ENCODE results near the gene MBOAT7.

MBOAT7 gene

GRCh38 chr19:54137699-54138488, 51.5 kb downstream of the MBOAT7 start, which contains the start of gene CNOT3:
Gene CNOT3, plus strand, starts transcription at chr19:54137762. Its CDS starts 5,217 bp downstream, at chr19:54142979.
- DNase-seq: peak; percentile 55
- peaks cover 45% of the 10 kb centered on the region for H3K36me3 Mint-ChIP-seq (ENCODE audit: low read depth)
- peak within 1 kb of the TSS; percentile 92 for H3K4me3 Mint-ChIP-seq
- no peaks in the 10 kb centered on the region for H3K27me3 Mint-ChIP-seq
- no peaks in the 10 kb centered on the region for H3K9me3 Mint-ChIP-seq
- H3K4me1 Mint-ChIP-seq (ENCODE audit: low read depth): peaks cover 43% of the 10 kb centered on the region
- peak within 1 kb of the TSS; percentile 98 for H3K27ac Mint-ChIP-seq

- H3K36me3 Mint-ChIP-seq (ENCODE audit: low read depth): peaks cover 39% of the 10 kb centered on the region
- H3K27me3 Mint-ChIP-seq: no peaks in the 10 kb centered on the region
- H3K4me1 Mint-ChIP-seq (ENCODE audit: low read depth): peaks cover 43% of the 10 kb centered on the region
- peak overlapping the region; percentile 95 for H3K27ac Mint-ChIP-seq
- H3K4me3 Mint-ChIP-seq: peak overlapping the region; percentile 92
- peak; percentile 98 for DNase-seq
- H3K9me3 Mint-ChIP-seq: no peaks in the 10 kb centered on the region
These were observed 52.3 kb downstream of the MBOAT7 start for GRCh38 chr19:54136864-54137698.

GRCh38 chr19:54136086-54136863, 53.1 kb downstream of the MBOAT7 start:
- no peaks in the 10 kb centered on the region for H3K27me3 Mint-ChIP-seq
- peak overlapping the region; percentile 92 for H3K4me3 Mint-ChIP-seq
- H3K9me3 Mint-ChIP-seq: no peaks in the 10 kb centered on the region
- peaks cover 38% of the 10 kb centered on the region for H3K36me3 Mint-ChIP-seq (ENCODE audit: low read depth)
- no peak for DNase-seq
- H3K27ac Mint-ChIP-seq: peak overlapping the region; percentile 95
- H3K4me1 Mint-ChIP-seq (ENCODE audit: low read depth): peaks cover 37% of the 10 kb centered on the region

- H3K9me3 Mint-ChIP-seq: no peaks in the 10 kb centered on the region
- H3K27ac Mint-ChIP-seq: peak overlapping the region; percentile 15
- H3K4me3 Mint-ChIP-seq: no peak overlapping the region
These were observed 55.3 kb downstream of the MBOAT7 start for GRCh38 chr19:54133957-54134590.

GRCh38 chr19:54133312-54133956, 55.9 kb downstream of the MBOAT7 start:
- H3K4me3 Mint-ChIP-seq: no peak overlapping the region
- H3K27me3 Mint-ChIP-seq: no peaks in the 10 kb centered on the region
- peaks cover 12% of the 10 kb centered on the region for H3K4me1 Mint-ChIP-seq (ENCODE audit: low read depth)
- no peak overlapping the region for H3K27ac Mint-ChIP-seq
- no peak for DNase-seq
- no peaks in the 10 kb centered on the region for H3K9me3 Mint-ChIP-seq
- peaks cover 29% of the 10 kb centered on the region for H3K36me3 Mint-ChIP-seq (ENCODE audit: low read depth)

More at GRCh38 chr19:54133957-54134590, 55.3 kb downstream of the MBOAT7 start:
- Mint-ChIP-seq H3K36me3 (ENCODE audit: low read depth) (peaks cover 31% of the 10 kb centered on the region), H3K27me3 (no peaks in the 10 kb centered on the region), H3K4me1 (ENCODE audit: low read depth) (peaks cover 18% of the 10 kb centered on the region)
- DNase-seq: no peak

GRCh38 chr19:54129617-54129996, 59.8 kb downstream of the MBOAT7 start:
- H3K4me3 Mint-ChIP-seq: no peak overlapping the region
- no peak overlapping the region for H3K27ac Mint-ChIP-seq
- H3K27me3 Mint-ChIP-seq: no peaks in the 10 kb centered on the region
- no peaks in the 10 kb centered on the region for H3K4me1 Mint-ChIP-seq (ENCODE audit: low read depth)
- no peaks in the 10 kb centered on the region for H3K9me3 Mint-ChIP-seq
- peaks cover 64% of the 10 kb centered on the region for H3K36me3 Mint-ChIP-seq (ENCODE audit: low read depth)
- no peak for DNase-seq

- Mint-ChIP-seq H3K27ac (no peak overlapping the region), H3K4me1 (ENCODE audit: low read depth) (no peaks in the 10 kb centered on the region), H3K4me3 (no peak overlapping the region), H3K9me3 (no peaks in the 10 kb centered on the region), H3K27me3 (no peaks in the 10 kb centered on the region), H3K36me3 (ENCODE audit: low read depth) (peaks cover 70% of the 10 kb centered on the region)
- DNase-seq: no peak
These were observed 60.4 kb downstream of the MBOAT7 start for GRCh38 chr19:54128796-54129616.

GRCh38 chr19:54128441-54128725, 61.0 kb downstream of the MBOAT7 start:
- DNase-seq: no peak
- Mint-ChIP-seq H3K36me3 (ENCODE audit: low read depth) (peaks cover 76% of the 10 kb centered on the region), H3K27me3 (no peaks in the 10 kb centered on the region), H3K4me3 (no peak overlapping the region), H3K4me1 (ENCODE audit: low read depth) (no peaks in the 10 kb centered on the region), H3K9me3 (no peaks in the 10 kb centered on the region), H3K27ac (no peak overlapping the region)

- H3K36me3 Mint-ChIP-seq (ENCODE audit: low read depth): peaks cover 81% of the 10 kb centered on the region
- no peaks in the 10 kb centered on the region for H3K9me3 Mint-ChIP-seq
- H3K4me1 Mint-ChIP-seq (ENCODE audit: low read depth): no peaks in the 10 kb centered on the region
- H3K27ac Mint-ChIP-seq: no peak overlapping the region
- no peak overlapping the region for H3K4me3 Mint-ChIP-seq
- no peaks in the 10 kb centered on the region for H3K27me3 Mint-ChIP-seq
- DNase-seq: no peak
These were observed 61.5 kb downstream of the MBOAT7 start for GRCh38 chr19:54127688-54128440.

GRCh38 chr19:54125713-54126112, 63.7 kb downstream of the MBOAT7 start:
- no peak for DNase-seq
- no peak overlapping the region for H3K27ac Mint-ChIP-seq
- no peaks in the 10 kb centered on the region for H3K4me1 Mint-ChIP-seq (ENCODE audit: low read depth)
- no peaks in the 10 kb centered on the region for H3K27me3 Mint-ChIP-seq
- peaks cover 88% of the 10 kb centered on the region for H3K36me3 Mint-ChIP-seq (ENCODE audit: low read depth)
- no peak overlapping the region for H3K4me3 Mint-ChIP-seq
- no peaks in the 10 kb centered on the region for H3K9me3 Mint-ChIP-seq

- no peaks in the 10 kb centered on the region for H3K27me3 Mint-ChIP-seq
- no peaks in the 10 kb centered on the region for H3K9me3 Mint-ChIP-seq
- H3K27ac Mint-ChIP-seq: no peak overlapping the region
- no peak for DNase-seq
- no peaks in the 10 kb centered on the region for H3K4me1 Mint-ChIP-seq (ENCODE audit: low read depth)
- H3K36me3 Mint-ChIP-seq (ENCODE audit: low read depth): peaks cover 95% of the 10 kb centered on the region
- H3K4me3 Mint-ChIP-seq: no peak overlapping the region
These were observed 65.0 kb downstream of the MBOAT7 start for GRCh38 chr19:54124393-54124792.

- Mint-ChIP-seq H3K9me3 (no peaks in the 10 kb centered on the region), H3K27ac (no peak overlapping the region), H3K36me3 (ENCODE audit: low read depth) (peaks cover 94% of the 10 kb centered on the region), H3K4me3 (no peak overlapping the region), H3K27me3 (no peaks in the 10 kb centered on the region), H3K4me1 (ENCODE audit: low read depth) (no peaks in the 10 kb centered on the region)
- no peak for DNase-seq
These were observed 65.7 kb downstream of the MBOAT7 start for GRCh38 chr19:54123682-54124081.

All from activated T-cell treated with anti-CD3 and anti-CD28 coated beads, Interleukin-2, amount 50 U/mL, for 24 hours (primary cell).